DND-41 (cell line): ENCODE measurements around the gene SPRED1.

ENCODE experiments used
- ATAC-seq: fragments of 200-7000 bp; cut with Tn5 transposase; 3 replicates; pipeline ENCODE4 v1.9.1; 2021; ENCODE audit warnings: low read depth; ENCODE audit not compliant: insufficient read depth
- DNase-seq: peaks from one replicate; pipeline ENCODE4 v3.0.0-alpha.2; 2020
- H2AFZ ChIP-seq: 2 replicates; pipeline ENCODE4 v1.6.0; 2012; ENCODE audit warnings: low read depth, low read length
- H3K27ac ChIP-seq: 2 replicates; pipeline ENCODE4 v1.5.1; 2012; ENCODE audit warnings: low read length, inconsistent platforms
- H3K27me3 ChIP-seq: fragments of 200-600 bp; sonication (generic); 2 replicates; pipeline ENCODE4 v1.6.0; 2012; ENCODE audit warnings: low read length, mild to moderate bottlenecking, inconsistent platforms; ENCODE audit not compliant: insufficient read depth, poor library complexity
- H3K36me3 ChIP-seq: 2 replicates; pipeline ENCODE4 v1.5.1; 2012; ENCODE audit warnings: low read length, inconsistent platforms; ENCODE audit not compliant: insufficient read depth
- H3K4me1 ChIP-seq: 2 replicates; pipeline ENCODE4 v1.5.1; 2012; ENCODE audit warnings: mild to moderate bottlenecking, low read length; ENCODE audit not compliant: insufficient read depth
- H3K4me2 ChIP-seq: 2 replicates; pipeline ENCODE4 v1.6.0; 2012; ENCODE audit warnings: mild to moderate bottlenecking, moderate library complexity, low read length, inconsistent platforms; ENCODE audit not compliant: insufficient read depth
- H3K4me3 ChIP-seq, 2 experiments: fragments of 200-600 bp in 1 of 2; shearing (Covaris generic) in 1 of 2; 2 replicates each; pipeline ENCODE4 v1.5.1; 2012 to 2016; ENCODE audit warnings: inconsistent platforms in 2 of 2, low read length in 2 of 2, mild to moderate bottlenecking in 2 of 2, low read depth in 1 of 2, moderate library complexity in 1 of 2
- H3K79me2 ChIP-seq: 2 replicates; pipeline ENCODE4 v1.6.0; 2012; ENCODE audit warnings: low read length, inconsistent platforms; ENCODE audit not compliant: insufficient read depth
- H3K9ac ChIP-seq: 2 replicates; pipeline ENCODE4 v1.6.0; 2012; ENCODE audit warnings: low read depth, mild to moderate bottlenecking, inconsistent platforms, low read length, moderate library complexity
- H3K9me3 ChIP-seq: 2 replicates; pipeline ENCODE4 v1.5.1; 2012; ENCODE audit warnings: low read length, moderate library complexity, mild to moderate bottlenecking, inconsistent platforms; ENCODE audit not compliant: insufficient read depth, severe bottlenecking
- H4K20me1 ChIP-seq: 2 replicates; pipeline ENCODE4 v1.6.0; 2012; ENCODE audit warnings: low read length; ENCODE audit not compliant: insufficient read depth
- EZH2 ChIP-seq: IDR thresholded peaks from 3 replicates; pipeline ENCODE4 v1.6.1; 2012; ENCODE audit warnings: borderline replicate concordance, low read depth, mild to moderate bottlenecking, moderate library complexity, low read length, inconsistent platforms; ENCODE audit not compliant: severe bottlenecking
- TF ChIP-seq, protein P1 (sequence below): IDR thresholded peaks from 2 replicates; pipeline ENCODE4 v1.5.1; 2012; ENCODE audit warnings: borderline replicate concordance, low read length, moderate library complexity, mild to moderate bottlenecking; ENCODE audit not compliant: poor library complexity, severe bottlenecking; ENCODE audit errors: extremely low read depth

SPRED1 gene

GRCh38 chr15:38391191-38391590 is 138.6 kb downstream of the SPRED1 start:
- TF ChIP-seq, protein P1, sequence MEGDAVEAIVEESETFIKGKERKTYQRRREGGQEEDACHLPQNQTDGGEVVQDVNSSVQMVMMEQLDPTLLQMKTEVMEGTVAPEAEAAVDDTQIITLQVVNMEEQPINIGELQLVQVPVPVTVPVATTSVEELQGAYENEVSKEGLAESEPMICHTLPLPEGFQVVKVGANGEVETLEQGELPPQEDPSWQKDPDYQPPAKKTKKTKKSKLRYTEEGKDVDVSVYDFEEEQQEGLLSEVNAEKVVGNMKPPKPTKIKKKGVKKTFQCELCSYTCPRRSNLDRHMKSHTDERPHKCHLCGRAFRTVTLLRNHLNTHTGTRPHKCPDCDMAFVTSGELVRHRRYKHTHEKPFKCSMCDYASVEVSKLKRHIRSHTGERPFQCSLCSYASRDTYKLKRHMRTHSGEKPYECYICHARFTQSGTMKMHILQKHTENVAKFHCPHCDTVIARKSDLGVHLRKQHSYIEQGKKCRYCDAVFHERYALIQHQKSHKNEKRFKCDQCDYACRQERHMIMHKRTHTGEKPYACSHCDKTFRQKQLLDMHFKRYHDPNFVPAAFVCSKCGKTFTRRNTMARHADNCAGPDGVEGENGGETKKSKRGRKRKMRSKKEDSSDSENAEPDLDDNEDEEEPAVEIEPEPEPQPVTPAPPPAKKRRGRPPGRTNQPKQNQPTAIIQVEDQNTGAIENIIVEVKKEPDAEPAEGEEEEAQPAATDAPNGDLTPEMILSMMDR, result no peak
- TF ChIP-seq EZH2, result no peak
- Histone ChIP-seq H3K9ac (no peak overlapping the region), H3K4me1 (no peaks in the 10 kb centered on the region), H3K79me2 (no peaks in the 10 kb centered on the region), H3K36me3 (no peaks in the 10 kb centered on the region), H2AFZ (no peak overlapping the region), H3K4me3 (no peak overlapping the region), H4K20me1 (no peaks in the 10 kb centered on the region), H3K27me3 (peaks cover 2% of the 10 kb centered on the region), H3K4me2 (no peak overlapping the region), H3K27ac (no peak overlapping the region), H3K9me3 (no peaks in the 10 kb centered on the region)
- ATAC-seq (no peak), DNase-seq (no peak)

DNA sequence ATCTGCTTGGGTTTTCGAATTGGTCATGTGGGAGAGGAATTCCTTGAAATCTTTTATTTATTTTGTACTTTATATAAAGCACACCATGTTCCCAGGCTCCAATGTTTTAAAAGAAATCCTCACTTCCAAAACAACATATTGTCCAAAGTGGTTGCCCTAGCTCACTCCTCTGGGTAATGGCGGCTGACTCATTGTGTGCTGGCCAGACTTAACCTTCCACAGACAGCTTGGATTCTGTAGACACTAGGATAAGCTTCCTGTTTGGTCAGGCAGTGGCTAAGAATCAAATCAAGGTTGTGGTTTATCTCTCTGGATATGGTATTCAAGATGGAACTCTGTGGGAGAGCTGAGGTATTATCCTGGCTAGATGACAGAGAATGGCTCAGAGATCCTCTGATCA is 145.5 kb downstream of the SPRED1 start:
- no peak overlapping the region for H3K27ac ChIP-seq
- no peak for DNase-seq
- no peak overlapping the region for H3K4me2 ChIP-seq
- no peaks in the 10 kb centered on the region for H4K20me1 ChIP-seq
- no peaks in the 10 kb centered on the region for H3K4me1 ChIP-seq
- TF ChIP-seq EZH2, result no peak
- TF ChIP-seq, protein P1, result no peak
- no peaks in the 10 kb centered on the region for H3K79me2 ChIP-seq
- H3K36me3 ChIP-seq, result no peaks in the 10 kb centered on the region
- H3K9ac ChIP-seq, result no peak overlapping the region
- ATAC-seq, result no peak
- no peak overlapping the region for H2AFZ ChIP-seq
- H3K27me3 ChIP-seq, result peaks cover 2% of the 10 kb centered on the region
- H3K4me3 ChIP-seq, result no peak overlapping the region
- H3K9me3 ChIP-seq, result no peaks in the 10 kb centered on the region

- no peak overlapping the region for H3K27ac ChIP-seq
- H3K9ac ChIP-seq, result no peak overlapping the region
- no peaks in the 10 kb centered on the region for H3K36me3 ChIP-seq
- no peaks in the 10 kb centered on the region for H3K27me3 ChIP-seq
- H3K4me1 ChIP-seq, result no peaks in the 10 kb centered on the region
- no peak overlapping the region for H3K4me2 ChIP-seq
- no peaks in the 10 kb centered on the region for H4K20me1 ChIP-seq
- no peak overlapping the region for H2AFZ ChIP-seq
- DNase-seq (no peak), ATAC-seq (no peak)
- H3K9me3 ChIP-seq, result no peaks in the 10 kb centered on the region
- no peak for TF ChIP-seq EZH2
- TF ChIP-seq, protein P1, result no peak
- H3K79me2 ChIP-seq, result no peaks in the 10 kb centered on the region
- H3K4me3 ChIP-seq, result no peak overlapping the region
These were observed 148.5 kb downstream of the SPRED1 start for GRCh38 chr15:38401106-38401505.

- Histone ChIP-seq H3K9me3 (no peaks in the 10 kb centered on the region), H3K4me3 (no peak overlapping the region), H3K27ac (no peak overlapping the region), H3K4me2 (no peak overlapping the region), H2AFZ (no peak overlapping the region), H3K4me1 (no peaks in the 10 kb centered on the region), H4K20me1 (no peaks in the 10 kb centered on the region), H3K27me3 (no peaks in the 10 kb centered on the region), H3K36me3 (no peaks in the 10 kb centered on the region), H3K79me2 (no peaks in the 10 kb centered on the region), H3K9ac (no peak overlapping the region)
- ATAC-seq (no peak), DNase-seq (no peak)
- TF ChIP-seq, protein P1, result no peak
- TF ChIP-seq EZH2, result no peak
These were observed 149.1 kb downstream of the SPRED1 start for GRCh38 chr15:38401701-38402100.
